MM.1S (cell line): Measurements from ENCODE around the gene PCP4.

Experiments
- EZH2 ChIP-seq: fragments of 300-600 bp; sonication (generic); optimal IDR thresholded peaks from 2 replicates; pipeline ENCODE3; 2017; ENCODE audit warnings: low read depth, mild to moderate bottlenecking, antibody characterized with exemption, low read length, mixed read lengths
- TF ChIP-seq, protein P1 (sequence below): fragments of 300-600 bp; sonication (generic); IDR thresholded peaks from 2 replicates; pipeline ENCODE4 v1.5.1; 2016; ENCODE audit warnings: antibody characterized with exemption, low read length, mixed read lengths

DNA sequence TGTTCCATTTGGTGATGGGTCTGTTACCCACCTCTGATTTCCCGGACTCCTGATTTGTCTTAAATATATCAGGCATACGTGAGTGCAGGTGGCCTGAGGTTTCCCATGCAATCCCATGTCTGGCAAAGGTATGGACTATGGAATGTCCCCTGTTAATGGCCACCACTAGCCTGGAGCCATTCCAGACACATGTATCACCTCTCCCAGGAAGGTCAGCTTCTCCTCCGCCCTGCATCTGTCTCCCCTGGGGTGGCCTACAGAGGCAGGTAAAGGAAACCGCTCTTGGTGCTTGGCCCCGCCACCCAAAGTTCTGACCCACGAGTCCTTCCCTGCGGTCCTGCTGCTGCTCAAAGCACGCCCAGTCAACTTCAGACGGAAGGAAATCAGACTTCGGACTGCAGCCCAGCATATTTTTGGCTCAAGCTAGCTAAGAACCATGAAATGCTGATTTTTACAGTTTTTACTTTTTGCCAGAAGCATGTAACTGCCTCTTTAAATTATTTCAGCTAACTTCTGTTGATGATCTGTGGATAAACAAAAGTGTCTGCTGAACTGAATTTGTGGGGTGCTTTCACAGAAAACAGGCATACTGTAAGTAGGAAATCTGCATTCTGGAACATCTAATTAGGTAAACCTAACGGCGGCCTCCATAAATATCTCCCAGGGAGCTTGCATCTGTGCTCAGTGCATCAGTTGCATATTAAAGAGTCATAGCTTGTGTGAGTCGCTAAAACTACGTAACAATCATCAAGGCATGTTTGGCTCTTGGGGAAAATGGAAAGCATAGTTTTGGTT lies 105.9 kb downstream of the PCP4 start:
- TF ChIP-seq EZH2, result no peak
- TF ChIP-seq, protein P1, sequence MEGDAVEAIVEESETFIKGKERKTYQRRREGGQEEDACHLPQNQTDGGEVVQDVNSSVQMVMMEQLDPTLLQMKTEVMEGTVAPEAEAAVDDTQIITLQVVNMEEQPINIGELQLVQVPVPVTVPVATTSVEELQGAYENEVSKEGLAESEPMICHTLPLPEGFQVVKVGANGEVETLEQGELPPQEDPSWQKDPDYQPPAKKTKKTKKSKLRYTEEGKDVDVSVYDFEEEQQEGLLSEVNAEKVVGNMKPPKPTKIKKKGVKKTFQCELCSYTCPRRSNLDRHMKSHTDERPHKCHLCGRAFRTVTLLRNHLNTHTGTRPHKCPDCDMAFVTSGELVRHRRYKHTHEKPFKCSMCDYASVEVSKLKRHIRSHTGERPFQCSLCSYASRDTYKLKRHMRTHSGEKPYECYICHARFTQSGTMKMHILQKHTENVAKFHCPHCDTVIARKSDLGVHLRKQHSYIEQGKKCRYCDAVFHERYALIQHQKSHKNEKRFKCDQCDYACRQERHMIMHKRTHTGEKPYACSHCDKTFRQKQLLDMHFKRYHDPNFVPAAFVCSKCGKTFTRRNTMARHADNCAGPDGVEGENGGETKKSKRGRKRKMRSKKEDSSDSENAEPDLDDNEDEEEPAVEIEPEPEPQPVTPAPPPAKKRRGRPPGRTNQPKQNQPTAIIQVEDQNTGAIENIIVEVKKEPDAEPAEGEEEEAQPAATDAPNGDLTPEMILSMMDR, result no peak
